Measurements from ENCODE around the gene HEG1. TPM values are rescaled to one million over a fixed set of nuclear protein-coding genes. Genes with fewer than 3 reads are reported as not detected.

Gene HEG1
- total and polyA plus RNA-seq, 2 of the 8 experiments (the other 6 are each of a cell fraction or from before 2014, with no cell fraction given), result 5.3 to 9.7 TPM

DNA sequence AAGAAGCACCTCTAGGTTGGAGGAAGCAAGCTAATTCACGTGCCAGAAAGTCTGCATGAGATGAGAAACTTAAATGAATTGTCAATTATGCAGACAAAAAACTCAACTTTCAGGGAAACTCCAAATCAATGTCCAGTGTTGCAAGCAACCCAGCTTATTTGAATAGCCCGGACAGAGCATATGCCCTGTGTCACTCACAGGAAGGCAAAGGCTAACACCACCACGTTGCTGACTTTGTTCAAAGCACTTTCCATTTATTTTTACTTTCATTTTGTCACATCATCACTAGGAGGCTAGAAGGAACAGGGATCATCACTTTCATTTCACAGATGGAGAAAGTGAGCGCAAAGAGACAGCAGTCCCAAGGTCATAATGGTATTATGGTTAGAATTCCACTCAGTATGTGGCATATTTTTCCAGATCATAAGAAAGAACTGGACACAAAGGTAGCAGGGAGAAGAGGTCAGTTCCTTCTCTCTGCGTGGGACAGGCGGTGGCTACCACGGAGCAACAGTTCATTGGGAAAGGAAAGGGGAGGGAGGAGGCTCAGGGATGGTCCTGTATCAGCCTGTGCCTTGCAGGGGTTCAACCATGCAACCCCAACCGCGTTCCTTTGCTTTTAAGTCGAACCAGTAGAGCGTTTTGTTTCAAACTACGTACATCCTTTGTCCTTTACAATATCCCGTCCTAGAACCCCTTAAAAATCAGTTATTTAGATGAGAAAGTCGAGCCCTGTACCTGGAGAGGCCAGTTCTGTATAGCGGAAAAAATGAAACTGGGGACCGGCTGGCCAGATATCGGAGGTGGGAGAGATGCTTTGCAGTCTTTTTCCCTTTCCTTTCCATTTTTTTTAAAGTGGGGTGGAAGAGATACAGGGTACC, 1.1 kb downstream of the HEG1 start:
- Histone ChIP-seq H4K91ac (replicated peaks; ENCODE audit: insufficient read length, low read length) (no peak overlapping the region), H4K8ac (ENCODE audit: extremely low read depth, insufficient read depth, low read length) (no peak overlapping the region), H3K23ac (ENCODE audit: insufficient read length) (no peak overlapping the region), H4K5ac (ENCODE audit: insufficient read length, low read depth, low read length) (no peak overlapping the region), H3K79me1 (ENCODE audit: low read depth, low read length) (no peaks in the 10 kb centered on the region), H2BK15ac (ENCODE audit: low read length) (no peak overlapping the region), H3K23me2 (ENCODE audit: low read depth, low read length) (peaks cover 9% of the 10 kb centered on the region; the same call in 1 of the 2 replicates), H3K4me1 (replicated peaks in 1 of 4; ENCODE audit: control insufficient read depth in 3 of 4, insufficient read depth in 4 of 4, low read length in 3 of 4) (peaks cover 17 to 41% (median 30%) of the 10 kb centered on the region in 4 experiments), H3K36me3 (ENCODE audit: control insufficient read depth in 2 of 4, insufficient read depth in 4 of 4, low read length in 3 of 4) (no peaks in the 10 kb centered on the region), H3K27me3 (replicated peaks in 1 of 4; ENCODE audit: control insufficient read depth in 3 of 4, extremely low read depth in 1 of 4, insufficient read depth in 3 of 4, low read length in 3 of 4) (peaks cover 7 to 30% (median 19%) of the 10 kb centered on the region in 4 experiments), H3K4me3 (ENCODE audit: extremely low read depth in 1 of 4, insufficient read depth in 2 of 4, low read depth in 3 of 4, low read length in 4 of 4) (peak overlapping the region; percentile 56 to 77 (median 58)), H2AFZ (ENCODE audit: low read length) (peak overlapping the region; percentile 18; the same call in 1 of the 2 replicates), H3K4ac (replicated peaks; ENCODE audit: insufficient read length, low read depth, low read length) (no peak overlapping the region), H3K56ac (replicated peaks; ENCODE audit: insufficient read length, low read depth, low read length) (no peak overlapping the region), H3K14ac (ENCODE audit: insufficient read length) (no peak overlapping the region), H3K9ac (replicated peaks in 1 of 4; ENCODE audit: extremely low read depth in 1 of 4, low read depth in 3 of 4, low read length in 3 of 4) (no peak overlapping the region), H3K9me3 (ENCODE audit: insufficient read depth in 2 of 2, low read depth in 1 of 2, low read length in 1 of 2) (no peaks in the 10 kb centered on the region), H2BK12ac (ENCODE audit: low read depth, low read length) (no peak overlapping the region), H3K27ac (ENCODE audit: low read depth, low read length) (no peak overlapping the region), H3K79me2 (ENCODE audit: control insufficient read depth in 1 of 2, insufficient read depth in 2 of 2, low read length in 2 of 2) (no peaks in the 10 kb centered on the region), H2BK5ac (ENCODE audit: low read depth, low read length) (no peak overlapping the region), H3K4me2 (ENCODE audit: insufficient read depth in 1 of 2, low read depth in 2 of 2, low read length in 2 of 2) (peak overlapping the region; percentile 65 to 86), H2AK5ac (ENCODE audit: low read depth, low read length) (no peak overlapping the region), H2BK120ac (replicated peaks; ENCODE audit: low read depth, low read length) (no peak overlapping the region), H4K20me1 (replicated peaks in 1 of 2; ENCODE audit: control insufficient read depth in 1 of 2, insufficient read depth in 2 of 2, low read length in 2 of 2) (no peaks in the 10 kb centered on the region), H2BK20ac (ENCODE audit: low read length) (0 out of 2 replicates have a peak overlapping the region, but pooled peaks have one; percentile 63), H3K18ac (ENCODE audit: extremely low read depth, low read length) (no peak overlapping the region)
- DNase-seq (ENCODE audit: low read depth in 1 of 2, low spot score in 2 of 2) (no peak), FAIRE-seq (no peak)
- CTCF ChIA-PET (ENCODE audit: partially characterized antibody), result interaction anchor here (0.8 to 1.9 kb wide), 4 partner anchors 42 to 109 kb away, joined by 3 to 5 read pairs (median 4); no protein-coding TSS in a partner anchor
- POLR2A ChIA-PET (ENCODE audit: partially characterized antibody), result interaction anchor here (1.1 kb wide), 1 partner anchor 9 kb away, joined by 3 read pairs; no protein-coding TSS in a partner anchor
- 16% methylated on average over 17 of the region's 17 CpGs; no CpG with 5 or more reads in 1 of the 2 experiments for WGBS, 2 experiments (ENCODE audit: extremely low coverage in 1 of 2, insufficient coverage in 1 of 2, insufficient read length in 1 of 2, insufficient replicate concordance in 2 of 2, low coverage in 1 of 2, low lambda C conversion rate in 2 of 2, missing lambda C conversion rate in 1 of 2)
- TF ChIP-seq TEAD4 (IDR thresholded peaks at IDR 0.05; ENCODE audit: low read depth, low read length), result no peak
- no peak for TF ChIP-seq SIX5 (IDR thresholded peaks at IDR 0.05; ENCODE audit: low read depth, low read length)
- no peak for TF ChIP-seq YY1 (IDR thresholded peaks at IDR 0.05; ENCODE audit: low read depth, low read length)
- TF ChIP-seq SUZ12 (IDR thresholded peaks at IDR 0.05; ENCODE audit: low read length), result peak; percentile 21; the same call in 1 of the 2 replicates
- TF ChIP-seq CTBP2 (IDR thresholded peaks at IDR 0.05; ENCODE audit: borderline replicate concordance, insufficient read depth, insufficient read length, low read length), result no peak
- TF ChIP-seq SRF (IDR thresholded peaks at IDR 0.05; ENCODE audit: low read depth, low read length), result no peak
- TF ChIP-seq SAP30 (IDR thresholded peaks at IDR 0.05; ENCODE audit: insufficient read depth, insufficient replicate concordance, low read length), result peak; percentile 51
- TF ChIP-seq, protein P1, sequence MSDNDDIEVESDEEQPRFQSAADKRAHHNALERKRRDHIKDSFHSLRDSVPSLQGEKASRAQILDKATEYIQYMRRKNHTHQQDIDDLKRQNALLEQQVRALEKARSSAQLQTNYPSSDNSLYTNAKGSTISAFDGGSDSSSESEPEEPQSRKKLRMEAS (IDR thresholded peaks at IDR 0.05), result no peak
- TF ChIP-seq HDAC6 (IDR thresholded peaks at IDR 0.05; ENCODE audit: low read depth, low read length), result no peak
- TF ChIP-seq KDM5A (IDR thresholded peaks at IDR 0.05; ENCODE audit: low read length), result no peak
- peak; percentile 32; the same call in 1 of the 2 replicates for TF ChIP-seq GABPA (IDR thresholded peaks at IDR 0.05; ENCODE audit: borderline replicate concordance, insufficient read depth, low read length)

All from H1 (cell line).